ENCODE measurements around the gene CPNE8.

- TF ChIP-seq POLR2A (IDR thresholded peaks at IDR 0.05) = no peak
- TF ChIP-seq, protein P1, sequence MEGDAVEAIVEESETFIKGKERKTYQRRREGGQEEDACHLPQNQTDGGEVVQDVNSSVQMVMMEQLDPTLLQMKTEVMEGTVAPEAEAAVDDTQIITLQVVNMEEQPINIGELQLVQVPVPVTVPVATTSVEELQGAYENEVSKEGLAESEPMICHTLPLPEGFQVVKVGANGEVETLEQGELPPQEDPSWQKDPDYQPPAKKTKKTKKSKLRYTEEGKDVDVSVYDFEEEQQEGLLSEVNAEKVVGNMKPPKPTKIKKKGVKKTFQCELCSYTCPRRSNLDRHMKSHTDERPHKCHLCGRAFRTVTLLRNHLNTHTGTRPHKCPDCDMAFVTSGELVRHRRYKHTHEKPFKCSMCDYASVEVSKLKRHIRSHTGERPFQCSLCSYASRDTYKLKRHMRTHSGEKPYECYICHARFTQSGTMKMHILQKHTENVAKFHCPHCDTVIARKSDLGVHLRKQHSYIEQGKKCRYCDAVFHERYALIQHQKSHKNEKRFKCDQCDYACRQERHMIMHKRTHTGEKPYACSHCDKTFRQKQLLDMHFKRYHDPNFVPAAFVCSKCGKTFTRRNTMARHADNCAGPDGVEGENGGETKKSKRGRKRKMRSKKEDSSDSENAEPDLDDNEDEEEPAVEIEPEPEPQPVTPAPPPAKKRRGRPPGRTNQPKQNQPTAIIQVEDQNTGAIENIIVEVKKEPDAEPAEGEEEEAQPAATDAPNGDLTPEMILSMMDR (IDR thresholded peaks at IDR 0.05 in 4 of 5, conservative IDR thresholded peaks at IDR 0.05 in 1 of 5) = no peak
Measured at GRCh38 chr12:38728894-38729293, 176.5 kb downstream of the CPNE8 start.
